Ishikawa (cell line): ENCODE data around the gene ATP11C.

Source experiments
- CEBPB ChIP-seq: IDR thresholded peaks from 2 replicates; pipeline ENCODE4 v1.6.1; 2012
- CREB1 ChIP-seq: IDR thresholded peaks from 2 replicates; pipeline ENCODE4 v1.6.1; 2012; ENCODE audit warnings: low read depth
- EGR1 ChIP-seq: IDR thresholded peaks from 2 replicates; pipeline ENCODE4 v1.6.1; 2012
- EP300 ChIP-seq: IDR thresholded peaks from 2 replicates; pipeline ENCODE4 v1.6.1; 2012; ENCODE audit warnings: borderline replicate concordance
- MAX ChIP-seq: IDR thresholded peaks from 2 replicates; pipeline ENCODE4 v1.6.1; 2012
- NFIC ChIP-seq: IDR thresholded peaks from 2 replicates; pipeline ENCODE4 v1.6.1; 2012
- REST ChIP-seq: IDR thresholded peaks from 2 replicates; pipeline ENCODE4 v1.6.1; 2012; ENCODE audit warnings: low read depth, mild to moderate bottlenecking
- TAF1 ChIP-seq: IDR thresholded peaks from 2 replicates; pipeline ENCODE4 v1.6.1; 2012; ENCODE audit warnings: low read depth, mild to moderate bottlenecking
- TCF12 ChIP-seq: IDR thresholded peaks from 2 replicates; pipeline ENCODE4 v1.6.1; 2012; ENCODE audit warnings: low read depth
- TEAD4 ChIP-seq: IDR thresholded peaks from 2 replicates; pipeline ENCODE4 v1.6.1; 2012
- USF1 ChIP-seq: IDR thresholded peaks from 2 replicates; pipeline ENCODE4 v1.6.1; 2012

GRCh38 chrX:139933904-139934303, 1.1 kb upstream of the ATP11C start:
- TF ChIP-seq REST (no peak), EGR1 (no peak), CEBPB (no peak), TAF1 (no peak), NFIC (no peak), CREB1 (no peak), USF1 (no peak), TCF12 (no peak), MAX (no peak), EP300 (no peak), TEAD4 (no peak)
